ENCODE data around the gene UNC80. TPM values are rescaled to one million over a fixed set of nuclear protein-coding genes. Genes with fewer than 3 reads are reported as not detected.

UNC80 gene
- polyA plus RNA-seq = not detected

GRCh38 chr2:209771474-209772289, at the start of gene UNC80:
Gene UNC80 (plus strand): TSS chr2:209771832. CDS start chr2:209772073, 241 bp downstream.
- no peak for DNase-seq
- Mint-ChIP-seq H3K4me3 (peak within 1 kb of the TSS in 2 of 5 donors; percentile 6 to 16), H3K4me1 (peaks cover 0 to 2% of the 10 kb centered on the region in 2 donors), H3K9me3 (peaks cover 0 to 5% (median 2%) of the 10 kb centered on the region in 6 donors), H3K27me3 (ENCODE audit: low read depth in 3 of 3) (peaks cover 0 to 3% (median 0%) of the 10 kb centered on the region in 3 donors), H3K36me3 (peaks cover 0 to 3% (median 0%) of the 10 kb centered on the region in 3 donors), H3K27ac (no peak within 1 kb of the TSS)

- DNase-seq = no peak
- Mint-ChIP-seq H3K4me1 (no peaks in the 10 kb centered on the region), H3K36me3 (no peaks in the 10 kb centered on the region), H3K27ac (no peak overlapping the region), H3K9me3 (peaks cover 0 to 4% (median 0%) of the 10 kb centered on the region in 6 donors), H3K27me3 (ENCODE audit: low read depth in 3 of 3) (no peaks in the 10 kb centered on the region), H3K4me3 (no peak overlapping the region)
Observed at GRCh38 chr2:209726311-209726710, 45.3 kb upstream of the UNC80 start.

GRCh38 chr2:209727077-209727476, 44.6 kb upstream of the UNC80 start:
- Mint-ChIP-seq H3K4me1 (no peaks in the 10 kb centered on the region), H3K9me3 (peaks cover 0 to 4% (median 0%) of the 10 kb centered on the region in 6 donors), H3K27ac (no peak overlapping the region), H3K4me3 (no peak overlapping the region), H3K27me3 (ENCODE audit: low read depth in 3 of 3) (no peaks in the 10 kb centered on the region), H3K36me3 (no peaks in the 10 kb centered on the region)
- no peak for DNase-seq

- H3K4me1 Mint-ChIP-seq = no peaks in the 10 kb centered on the region
- DNase-seq = no peak
- H3K27me3 Mint-ChIP-seq (ENCODE audit: low read depth in 3 of 3) = no peaks in the 10 kb centered on the region
- H3K27ac Mint-ChIP-seq = no peak overlapping the region
- peaks cover 0 to 11% (median under 1%) of the 10 kb centered on the region in 6 donors for H3K9me3 Mint-ChIP-seq
- H3K4me3 Mint-ChIP-seq = no peak overlapping the region
- no peaks in the 10 kb centered on the region for H3K36me3 Mint-ChIP-seq
Observed at GRCh38 chr2:209734805-209735204, 36.8 kb upstream of the UNC80 start.

- Mint-ChIP-seq H3K4me1 (no peaks in the 10 kb centered on the region), H3K27me3 (ENCODE audit: low read depth in 3 of 3) (no peaks in the 10 kb centered on the region), H3K4me3 (no peak overlapping the region), H3K36me3 (no peaks in the 10 kb centered on the region), H3K9me3 (peaks cover 0 to 11% (median 3%) of the 10 kb centered on the region in 6 donors), H3K27ac (no peak overlapping the region)
- DNase-seq = no peak
Observed at GRCh38 chr2:209741953-209742352, 29.7 kb upstream of the UNC80 start.

GRCh38 chr2:209753020-209753419, 18.6 kb upstream of the UNC80 start:
- H3K4me1 Mint-ChIP-seq = no peaks in the 10 kb centered on the region
- H3K27ac Mint-ChIP-seq = no peak overlapping the region
- H3K4me3 Mint-ChIP-seq = no peak overlapping the region
- H3K9me3 Mint-ChIP-seq = peaks cover 0 to 14% (median 7%) of the 10 kb centered on the region in 6 donors
- DNase-seq = no peak
- H3K27me3 Mint-ChIP-seq (ENCODE audit: low read depth in 3 of 3) = no peaks in the 10 kb centered on the region
- H3K36me3 Mint-ChIP-seq = no peaks in the 10 kb centered on the region

GRCh38 chr2:209757163-209757562, 14.5 kb upstream of the UNC80 start:
- H3K27me3 Mint-ChIP-seq (ENCODE audit: low read depth in 3 of 3) = peaks cover 0 to 2% (median 0%) of the 10 kb centered on the region in 3 donors
- H3K36me3 Mint-ChIP-seq = no peaks in the 10 kb centered on the region
- no peaks in the 10 kb centered on the region for H3K4me1 Mint-ChIP-seq
- no peak overlapping the region for H3K27ac Mint-ChIP-seq
- H3K4me3 Mint-ChIP-seq = no peak overlapping the region
- DNase-seq = no peak
- H3K9me3 Mint-ChIP-seq = peaks cover 0 to 16% (median 11%) of the 10 kb centered on the region in 6 donors

GRCh38 chr2:209761566-209761965, 10.1 kb upstream of the UNC80 start:
- H3K4me1 Mint-ChIP-seq = no peaks in the 10 kb centered on the region
- no peak for DNase-seq
- no peak overlapping the region for H3K27ac Mint-ChIP-seq
- H3K36me3 Mint-ChIP-seq = no peaks in the 10 kb centered on the region
- H3K27me3 Mint-ChIP-seq (ENCODE audit: low read depth in 3 of 3) = peaks cover 0 to 2% (median 0%) of the 10 kb centered on the region in 3 donors
- peaks cover 0 to 12% (median 4%) of the 10 kb centered on the region in 6 donors for H3K9me3 Mint-ChIP-seq
- no peak overlapping the region for H3K4me3 Mint-ChIP-seq

GRCh38 chr2:209762563-209762962, 9.1 kb upstream of the UNC80 start:
- Mint-ChIP-seq H3K27me3 (ENCODE audit: low read depth in 3 of 3) (peaks cover 0 to 2% (median 0%) of the 10 kb centered on the region in 3 donors), H3K27ac (no peak overlapping the region), H3K4me3 (no peak overlapping the region), H3K4me1 (no peaks in the 10 kb centered on the region), H3K36me3 (no peaks in the 10 kb centered on the region), H3K9me3 (peaks cover 0 to 9% (median 4%) of the 10 kb centered on the region in 6 donors)
- no peak for DNase-seq

GRCh38 chr2:209763106-209763505, 8.5 kb upstream of the UNC80 start:
- Mint-ChIP-seq H3K27me3 (ENCODE audit: low read depth in 3 of 3) (peaks cover 0 to 2% (median 0%) of the 10 kb centered on the region in 3 donors), H3K4me3 (no peak overlapping the region), H3K27ac (no peak overlapping the region), H3K36me3 (no peaks in the 10 kb centered on the region), H3K4me1 (no peaks in the 10 kb centered on the region), H3K9me3 (peaks cover 0 to 4% (median under 1%) of the 10 kb centered on the region in 6 donors)
- DNase-seq = no peak

GRCh38 chr2:209766613-209767012, 5.0 kb upstream of the UNC80 start:
- Mint-ChIP-seq H3K27me3 (ENCODE audit: low read depth in 3 of 3) (peaks cover 0 to 3% (median 1%) of the 10 kb centered on the region in 3 donors), H3K36me3 (peaks cover 0 to 3% (median 0%) of the 10 kb centered on the region in 3 donors), H3K4me3 (no peak overlapping the region), H3K27ac (no peak overlapping the region), H3K4me1 (peaks cover 0 to 2% of the 10 kb centered on the region in 2 donors), H3K9me3 (peaks cover 0 to 4% (median 2%) of the 10 kb centered on the region in 6 donors)
- DNase-seq = no peak

GRCh38 chr2:209767316-209767715, 4.3 kb upstream of the UNC80 start:
- Mint-ChIP-seq H3K36me3 (peaks cover 0 to 3% (median 0%) of the 10 kb centered on the region in 3 donors), H3K27ac (no peak overlapping the region), H3K4me3 (no peak overlapping the region), H3K27me3 (ENCODE audit: low read depth in 3 of 3) (peaks cover 0 to 3% (median 0%) of the 10 kb centered on the region in 3 donors), H3K9me3 (peaks cover 0 to 3% (median 2%) of the 10 kb centered on the region in 6 donors), H3K4me1 (peaks cover 0 to 2% of the 10 kb centered on the region in 2 donors)
- DNase-seq = no peak

- peaks cover 0 to 3% (median 0%) of the 10 kb centered on the region in 3 donors for H3K27me3 Mint-ChIP-seq (ENCODE audit: low read depth in 3 of 3)
Observed at GRCh38 chr2:209768557-209768956, 3.1 kb upstream of the UNC80 start.

GRCh38 chr2:209772290-209772685, 656 bp downstream of the UNC80 start:
- peaks cover 0 to 2% of the 10 kb centered on the region in 2 donors for H3K4me1 Mint-ChIP-seq
- H3K27me3 Mint-ChIP-seq (ENCODE audit: low read depth in 3 of 3) = peaks cover 0 to 3% (median 0%) of the 10 kb centered on the region in 3 donors
- peaks cover 0 to 3% (median 0%) of the 10 kb centered on the region in 3 donors for H3K36me3 Mint-ChIP-seq
- peaks cover 0 to 5% (median 2%) of the 10 kb centered on the region in 6 donors for H3K9me3 Mint-ChIP-seq
- no peak for DNase-seq
- peak overlapping the region in 1 of 5 donors; percentile 16 for H3K4me3 Mint-ChIP-seq
- H3K27ac Mint-ChIP-seq = no peak overlapping the region

More at GRCh38 chr2:209768557-209768956, 3.1 kb upstream of the UNC80 start:
- H3K4me3 Mint-ChIP-seq = no peak overlapping the region
- H3K36me3 Mint-ChIP-seq = peaks cover 0 to 3% (median 0%) of the 10 kb centered on the region in 3 donors
- H3K27ac Mint-ChIP-seq = no peak overlapping the region
- peaks cover 0 to 2% of the 10 kb centered on the region in 2 donors for H3K4me1 Mint-ChIP-seq
- DNase-seq = no peak
- H3K9me3 Mint-ChIP-seq = peaks cover 0 to 5% (median 2%) of the 10 kb centered on the region in 6 donors

Measured in immature natural killer cell (primary cell).